HG02623 (cell line): ENCODE results near the gene BOD1L2.

Experiments used
- ATAC-seq: cut with Tn5 transposase; IDR thresholded peaks from one replicate; pipeline ENCODE4 v1.9.1; 2021; ENCODE audit warnings: moderate library complexity; ENCODE audit not compliant: unreplicated experiment

Gene BOD1L2

GRCh38 chr18:57146956-57147636 is at the start of gene BOD1L2:
Gene BOD1L2, plus strand, starts transcription at chr18:57147087. Its CDS starts 226 bp downstream, at chr18:57147313.
- ATAC-seq = no peak

GRCh38 chr18:57107140-57107832 is 39.6 kb upstream of the BOD1L2 start:
- ATAC-seq = no peak

GRCh38 chr18:57110290-57110689 is 36.6 kb upstream of the BOD1L2 start:
- no peak for ATAC-seq

- ATAC-seq = no peak
These were observed 33.0 kb upstream of the BOD1L2 start for GRCh38 chr18:57113799-57114420.

GRCh38 chr18:57116598-57117132 is 30.2 kb upstream of the BOD1L2 start:
- no peak for ATAC-seq

- no peak for ATAC-seq
These were observed 25.3 kb upstream of the BOD1L2 start for GRCh38 chr18:57121542-57122112.

GRCh38 chr18:57122936-57123510 is 23.9 kb upstream of the BOD1L2 start:
- no peak for ATAC-seq

- ATAC-seq = no peak
These were observed 21.3 kb upstream of the BOD1L2 start for GRCh38 chr18:57125627-57126026.

- no peak for ATAC-seq
These were observed 18.5 kb upstream of the BOD1L2 start for GRCh38 chr18:57128220-57128932.

GRCh38 chr18:57131101-57131500 is 15.8 kb upstream of the BOD1L2 start:
- no peak for ATAC-seq

- ATAC-seq = no peak
These were observed 15.1 kb upstream of the BOD1L2 start for GRCh38 chr18:57131782-57132181.

GRCh38 chr18:57134618-57135135 is 12.2 kb upstream of the BOD1L2 start:
- no peak for ATAC-seq

- no peak for ATAC-seq
These were observed 11.2 kb upstream of the BOD1L2 start for GRCh38 chr18:57135699-57136098.

- no peak for ATAC-seq
These were observed 9.0 kb upstream of the BOD1L2 start for GRCh38 chr18:57137847-57138246.

GRCh38 chr18:57141208-57142129 is 5.4 kb upstream of the BOD1L2 start:
- ATAC-seq = no peak

- no peak for ATAC-seq
These were observed 4.6 kb upstream of the BOD1L2 start for GRCh38 chr18:57142324-57142723.

GRCh38 chr18:57143265-57143664 is 3.6 kb upstream of the BOD1L2 start:
- ATAC-seq = no peak

GRCh38 chr18:57148263-57148662 is 1.4 kb downstream of the BOD1L2 start:
- no peak for ATAC-seq

- no peak for ATAC-seq
These were observed 2.2 kb downstream of the BOD1L2 start for GRCh38 chr18:57149051-57149450.
